Naive B cell (primary cell): ENCODE results near the gene TTC3. TPM values are rescaled to one million over a fixed set of nuclear protein-coding genes. Genes with fewer than 3 reads are reported as not detected.

ENCODE experiments used
- ATAC-seq, 2 donors: fragments of 150-1000 bp; cut with Tn5 transposase; 2 replicates each; pipeline ENCODE4 v1.10.0; 2021; ENCODE audit warnings: low read depth in 2 of 2, mild to moderate bottlenecking in 2 of 2, moderate library complexity in 2 of 2
- DNase-seq: peaks from one replicate; pipeline ENCODE4 v3.0.0; 2022
- H3K27ac Mint-ChIP-seq, 6 donors: one replicate each; pipeline ENCODE4 v1.8.0; 2020 to 2022; ENCODE audit warnings: mild to moderate bottlenecking in 6 of 6, mixed read lengths in 6 of 6, moderate library complexity in 5 of 6, inconsistent platforms in 2 of 6
- H3K27me3 Mint-ChIP-seq, 3 donors: one replicate each; pipeline ENCODE4 v1.8.0; 2021 to 2022; ENCODE audit warnings: mixed read lengths in 3 of 3, mild to moderate bottlenecking in 1 of 3
- H3K36me3 Mint-ChIP-seq, 2 donors: one replicate each; pipeline ENCODE4 v1.8.0; 2020 to 2022; ENCODE audit warnings: mixed read lengths in 2 of 2, inconsistent platforms in 1 of 2, mild to moderate bottlenecking in 1 of 2
- H3K4me1 Mint-ChIP-seq, 3 donors: one replicate each; pipeline ENCODE4 v1.8.0; 2020 to 2022; ENCODE audit warnings: mixed read lengths in 3 of 3, inconsistent platforms in 1 of 3, mild to moderate bottlenecking in 1 of 3, moderate library complexity in 1 of 3
- H3K4me3 Mint-ChIP-seq, 8 donors: one replicate each; pipeline ENCODE4 v1.8.0; 2020 to 2022; ENCODE audit warnings: mild to moderate bottlenecking in 8 of 8, mixed read lengths in 8 of 8, moderate library complexity in 8 of 8, inconsistent platforms in 2 of 8
- H3K9me3 Mint-ChIP-seq, 7 donors: one replicate each; pipeline ENCODE4 v1.8.0; 2020 to 2022; ENCODE audit warnings: mixed read lengths in 7 of 7, mild to moderate bottlenecking in 5 of 7, inconsistent platforms in 2 of 7, moderate library complexity in 1 of 7
- polyA plus RNA-seq, 6 donors: library from polyadenylated mRNA; unstranded; fragments of 300-500 nt; fragmentation: Illumina TruSeq; gene quantifications; one replicate each; pipeline ENCODE4 v1.2.3, GENCODE V29; 2021; ENCODE audit warnings: low read depth in 6 of 6

TTC3 gene
- polyA plus RNA-seq, 6 donors from 2014 or later, result 54.7 to 97.7 (median 62.1) TPM

- peaks cover 5 to 9% (median 5%) of the 10 kb centered on the region in 3 donors for H3K4me1 Mint-ChIP-seq
- H3K27me3 Mint-ChIP-seq, result no peaks in the 10 kb centered on the region
- ATAC-seq (no peak), DNase-seq (no peak)
- H3K4me3 Mint-ChIP-seq, result no peak overlapping the region
- peaks cover 0 to 19% of the 10 kb centered on the region in 2 donors for H3K36me3 Mint-ChIP-seq
- no peaks in the 10 kb centered on the region for H3K9me3 Mint-ChIP-seq
- H3K27ac Mint-ChIP-seq, result peak overlapping the region in 2 of 6 donors; percentile 5 to 42
Measured at GRCh38 chr21:37237346-37237745, 164.3 kb downstream of the TTC3 start.

- DNase-seq, result no peak
- Mint-ChIP-seq H3K4me1 (peaks cover 5 to 9% (median 7%) of the 10 kb centered on the region in 3 donors), H3K27me3 (no peaks in the 10 kb centered on the region), H3K4me3 (no peak overlapping the region), H3K9me3 (no peaks in the 10 kb centered on the region), H3K36me3 (peaks cover 0 to 19% of the 10 kb centered on the region in 2 donors), H3K27ac (peak overlapping the region in 3 of 6 donors; percentile 5 to 57 (median 53))
- no peak for ATAC-seq
Measured at GRCh38 chr21:37237764-37238163, 164.7 kb downstream of the TTC3 start.

GRCh38 chr21:37240978-37241377, 167.9 kb downstream of the TTC3 start:
- no peak for ATAC-seq
- no peak for DNase-seq
- no peaks in the 10 kb centered on the region for H3K9me3 Mint-ChIP-seq
- H3K36me3 Mint-ChIP-seq, result peaks cover 0 to 19% of the 10 kb centered on the region in 2 donors
- H3K27ac Mint-ChIP-seq, result peak overlapping the region in 4 of 6 donors; percentile 20 to 62 (median 51)
- H3K27me3 Mint-ChIP-seq, result no peaks in the 10 kb centered on the region
- no peak overlapping the region for H3K4me3 Mint-ChIP-seq
- H3K4me1 Mint-ChIP-seq, result peaks cover 30 to 39% (median 30%) of the 10 kb centered on the region in 3 donors

DNA sequence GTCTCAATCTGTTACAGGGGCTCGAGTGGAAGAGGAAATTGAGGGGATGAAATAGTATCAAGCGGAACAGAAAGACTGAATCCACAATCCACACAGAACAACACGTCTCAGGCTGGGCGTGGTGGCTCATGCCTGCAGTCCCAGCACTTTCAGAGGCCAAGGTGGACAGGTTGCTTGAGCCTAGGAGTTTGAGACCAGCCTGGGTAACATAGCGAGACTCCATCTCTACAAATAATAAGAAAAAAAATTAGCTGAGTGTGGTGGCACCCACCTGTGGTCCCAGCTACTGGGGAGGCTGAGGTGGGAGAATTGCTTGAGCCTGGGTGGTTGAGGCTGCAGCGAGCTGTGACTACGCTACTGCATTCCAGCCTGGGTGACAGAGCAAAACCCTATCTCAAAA, 168.4 kb downstream of the TTC3 start:
- no peak for ATAC-seq
- H3K36me3 Mint-ChIP-seq, result peaks cover 0 to 19% of the 10 kb centered on the region in 2 donors
- DNase-seq, result no peak
- no peak overlapping the region for H3K4me3 Mint-ChIP-seq
- no peaks in the 10 kb centered on the region for H3K27me3 Mint-ChIP-seq
- H3K27ac Mint-ChIP-seq, result peak overlapping the region in 3 of 6 donors; percentile 20 to 62 (median 52)
- H3K4me1 Mint-ChIP-seq, result peaks cover 31 to 42% (median 33%) of the 10 kb centered on the region in 3 donors
- H3K9me3 Mint-ChIP-seq, result no peaks in the 10 kb centered on the region

- Mint-ChIP-seq H3K27ac (peak overlapping the region in 5 of 6 donors; percentile 15 to 59 (median 49)), H3K4me3 (no peak overlapping the region), H3K9me3 (no peaks in the 10 kb centered on the region), H3K4me1 (peaks cover 34 to 59% (median 41%) of the 10 kb centered on the region in 3 donors), H3K36me3 (peaks cover 5 to 7% of the 10 kb centered on the region in 2 donors), H3K27me3 (no peaks in the 10 kb centered on the region)
- no peak for ATAC-seq
- no peak for DNase-seq
Measured at GRCh38 chr21:37243961-37244360, 170.9 kb downstream of the TTC3 start.

DNA sequence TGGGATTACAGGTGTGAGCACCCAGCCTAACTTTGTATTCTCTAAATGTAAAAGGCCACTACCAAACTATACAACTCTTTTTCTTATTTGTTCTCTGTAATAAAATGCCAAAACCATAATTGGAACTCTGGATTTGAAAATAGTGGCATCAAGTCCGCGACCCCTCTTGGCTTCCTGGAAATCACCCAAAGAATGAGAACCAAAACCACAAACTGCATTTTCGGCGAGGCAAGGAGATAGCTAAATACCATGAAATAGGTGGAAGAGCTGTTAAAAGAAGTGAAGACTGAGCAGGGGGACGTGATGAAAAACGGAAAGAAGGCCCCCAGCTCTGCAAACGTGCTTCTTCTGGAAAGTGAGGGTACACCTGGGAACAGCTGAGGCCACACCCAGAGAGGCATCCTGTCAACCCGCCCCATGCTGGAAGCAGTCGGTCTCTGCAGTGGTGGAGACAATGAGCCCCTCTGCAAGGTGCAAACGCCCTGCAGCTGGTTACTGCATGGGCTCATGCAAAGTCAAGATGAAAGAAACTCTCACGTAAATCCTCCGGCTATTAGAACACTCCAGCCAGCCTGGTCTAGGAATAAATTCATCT, 171.5 kb downstream of the TTC3 start:
- peaks cover 34 to 64% (median 44%) of the 10 kb centered on the region in 3 donors for H3K4me1 Mint-ChIP-seq
- peaks cover 5 to 7% of the 10 kb centered on the region in 2 donors for H3K36me3 Mint-ChIP-seq
- peak overlapping the region in 3 of 6 donors; percentile 15 to 90 (median 49) for H3K27ac Mint-ChIP-seq
- no peak for ATAC-seq
- no peaks in the 10 kb centered on the region for H3K9me3 Mint-ChIP-seq
- H3K4me3 Mint-ChIP-seq, result no peak overlapping the region
- H3K27me3 Mint-ChIP-seq, result no peaks in the 10 kb centered on the region
- DNase-seq, result no peak

DNA sequence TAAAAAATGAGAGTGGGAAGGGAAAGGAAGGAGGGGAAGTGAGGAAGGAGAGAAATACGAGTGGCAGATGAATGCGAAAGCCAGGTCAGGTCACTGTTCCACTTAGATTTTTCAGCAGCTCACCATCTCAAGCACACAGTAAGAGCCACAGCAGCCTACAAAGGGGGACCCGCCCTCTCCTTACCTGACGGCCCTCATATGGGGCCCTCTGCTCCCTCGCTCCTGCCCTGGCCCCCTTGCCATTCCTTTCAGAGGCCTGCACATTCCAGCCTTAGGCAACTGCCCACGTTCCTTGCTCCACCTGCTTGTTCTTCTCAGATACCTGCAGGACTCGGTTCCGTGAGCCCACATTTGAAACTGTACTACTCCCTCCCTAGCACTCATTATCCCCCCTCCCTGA, 172.1 kb downstream of the TTC3 start:
- Mint-ChIP-seq H3K9me3 (no peaks in the 10 kb centered on the region), H3K27ac (peak overlapping the region in 3 of 6 donors; percentile 3 to 90 (median 67)), H3K4me1 (peaks cover 34 to 64% (median 44%) of the 10 kb centered on the region in 3 donors), H3K27me3 (no peaks in the 10 kb centered on the region), H3K36me3 (peaks cover 4 to 7% of the 10 kb centered on the region in 2 donors), H3K4me3 (no peak overlapping the region)
- DNase-seq (no peak), ATAC-seq (no peak)

- ATAC-seq, result no peak
- Mint-ChIP-seq H3K27ac (peak overlapping the region in 1 of 6 donors; percentile 44), H3K4me3 (no peak overlapping the region), H3K9me3 (no peaks in the 10 kb centered on the region), H3K4me1 (peaks cover 42 to 67% (median 44%) of the 10 kb centered on the region in 3 donors), H3K27me3 (no peaks in the 10 kb centered on the region), H3K36me3 (peaks cover 0 to 7% of the 10 kb centered on the region in 2 donors)
- no peak for DNase-seq
Measured at GRCh38 chr21:37248298-37248697, 175.2 kb downstream of the TTC3 start.

DNA sequence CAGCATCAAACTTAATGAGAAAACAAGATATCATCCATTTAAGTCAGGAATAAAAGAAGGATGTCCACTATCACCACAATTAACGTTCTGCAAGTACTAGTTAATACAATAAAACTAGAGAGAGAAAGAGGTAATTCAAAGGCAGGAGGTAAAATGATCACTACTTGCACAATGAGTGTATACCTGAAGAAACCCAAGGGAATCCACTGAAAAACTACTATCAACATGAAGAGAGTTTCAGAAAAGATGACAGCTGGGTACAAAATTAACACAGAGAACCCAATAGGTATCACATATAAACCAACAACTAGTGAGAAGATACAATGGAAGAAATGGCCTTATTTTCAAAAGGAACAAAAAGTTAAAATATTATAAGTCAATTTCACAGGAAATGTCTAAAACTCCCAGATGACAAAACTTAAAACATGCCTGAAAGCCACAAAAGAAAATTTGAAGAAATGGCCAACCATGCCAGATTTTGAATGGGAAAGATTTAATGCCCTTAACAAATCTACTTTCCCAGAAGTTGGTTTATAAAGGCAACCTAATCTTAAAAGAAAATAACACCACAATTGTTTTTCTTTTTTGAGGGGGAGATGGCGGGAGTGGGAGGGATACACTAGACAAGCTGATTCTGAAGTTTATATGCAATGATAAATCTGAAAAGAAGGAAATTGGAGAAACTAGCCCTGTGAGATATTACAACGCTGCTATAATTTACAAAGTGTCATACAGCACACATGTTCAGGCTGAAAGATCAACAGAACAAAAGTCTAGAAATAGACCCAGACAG, 176.3 kb downstream of the TTC3 start:
- no peaks in the 10 kb centered on the region for H3K27me3 Mint-ChIP-seq
- ATAC-seq (no peak), DNase-seq (no peak)
- H3K27ac Mint-ChIP-seq, result peak overlapping the region in 2 of 6 donors; percentile 16 to 27
- H3K4me1 Mint-ChIP-seq, result peaks cover 36 to 64% (median 42%) of the 10 kb centered on the region in 3 donors
- H3K36me3 Mint-ChIP-seq, result peaks cover 0 to 7% of the 10 kb centered on the region in 2 donors
- H3K9me3 Mint-ChIP-seq, result no peaks in the 10 kb centered on the region
- no peak overlapping the region for H3K4me3 Mint-ChIP-seq

GRCh38 chr21:37251294-37251634, 178.2 kb downstream of the TTC3 start:
- H3K27ac Mint-ChIP-seq, result peak overlapping the region in 1 of 6 donors; percentile 36
- H3K36me3 Mint-ChIP-seq, result peaks cover 0 to 7% of the 10 kb centered on the region in 2 donors
- no peak overlapping the region for H3K4me3 Mint-ChIP-seq
- no peaks in the 10 kb centered on the region for H3K27me3 Mint-ChIP-seq
- no peaks in the 10 kb centered on the region for H3K9me3 Mint-ChIP-seq
- H3K4me1 Mint-ChIP-seq, result peaks cover 20 to 47% (median 26%) of the 10 kb centered on the region in 3 donors
- DNase-seq, result no peak
- no peak for ATAC-seq

Other genes starting within 250 kb of the TTC3 start
- 1 to 10 TPM; 5.5 to 8.4 (median 7.3) TPM for gene HLCS, start 106.6 kb upstream of the TTC3 start, polyA plus RNA-seq
- gene RIPPLY3, start 66.6 kb upstream of the TTC3 start, polyA plus RNA-seq, result not detected
- gene PIGP, start 183 bp upstream of the TTC3 start, polyA plus RNA-seq, result 10 to 100 TPM; 30.6 to 58.7 (median 36.7) TPM
- 10 to 100 TPM; 46.1 to 64.6 (median 61.0) TPM for gene VPS26C, start 194.1 kb downstream of the TTC3 start, polyA plus RNA-seq